HG02798 (cell line): ENCODE results near the gene NAPB.

Experiments
- ATAC-seq: cut with Tn5 transposase; IDR thresholded peaks from one replicate; pipeline ENCODE4 v1.9.1; 2021; ENCODE audit warnings: mild to moderate bottlenecking; ENCODE audit not compliant: unreplicated experiment, poor library complexity

The NAPB gene

DNA sequence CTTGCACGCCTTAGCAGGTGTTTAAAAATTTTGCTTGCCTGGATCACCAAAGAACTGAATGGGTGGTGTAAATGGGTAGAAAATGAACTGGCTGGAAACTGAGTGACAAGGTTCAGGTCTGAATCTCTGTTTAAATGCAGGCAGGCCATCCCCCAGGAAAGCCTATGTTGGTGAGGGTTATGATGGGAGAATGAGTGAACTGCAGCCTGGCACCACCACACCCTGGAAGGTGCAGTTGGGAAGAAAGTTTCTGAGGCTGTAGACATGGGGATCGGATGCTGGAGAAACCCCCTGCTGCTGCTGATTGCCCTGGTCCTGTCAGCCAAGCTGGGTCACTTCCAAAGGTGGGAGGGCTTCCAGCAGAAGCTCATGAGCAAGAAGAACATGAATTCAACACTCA is 18.7 kb upstream of the NAPB start:
- no peak for ATAC-seq

DNA sequence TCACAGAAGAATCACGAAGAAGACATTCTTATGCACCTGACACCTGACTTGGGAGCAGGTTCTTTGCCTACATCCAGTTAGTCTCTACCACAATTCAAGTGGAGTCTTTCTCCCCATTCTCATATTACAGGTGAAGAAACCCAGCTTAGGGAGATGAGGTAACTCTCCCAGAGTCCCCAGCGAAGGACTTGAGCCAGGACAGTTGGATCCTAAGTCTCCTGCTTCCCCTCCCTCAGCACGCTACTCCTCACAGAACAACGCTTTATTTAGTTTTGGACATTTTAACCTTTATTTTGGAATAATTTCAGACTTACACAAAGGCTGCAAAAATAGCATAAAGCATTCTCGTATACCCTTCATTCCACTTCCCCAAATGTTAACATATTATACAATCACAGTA is 17.4 kb upstream of the NAPB start:
- no peak for ATAC-seq

DNA sequence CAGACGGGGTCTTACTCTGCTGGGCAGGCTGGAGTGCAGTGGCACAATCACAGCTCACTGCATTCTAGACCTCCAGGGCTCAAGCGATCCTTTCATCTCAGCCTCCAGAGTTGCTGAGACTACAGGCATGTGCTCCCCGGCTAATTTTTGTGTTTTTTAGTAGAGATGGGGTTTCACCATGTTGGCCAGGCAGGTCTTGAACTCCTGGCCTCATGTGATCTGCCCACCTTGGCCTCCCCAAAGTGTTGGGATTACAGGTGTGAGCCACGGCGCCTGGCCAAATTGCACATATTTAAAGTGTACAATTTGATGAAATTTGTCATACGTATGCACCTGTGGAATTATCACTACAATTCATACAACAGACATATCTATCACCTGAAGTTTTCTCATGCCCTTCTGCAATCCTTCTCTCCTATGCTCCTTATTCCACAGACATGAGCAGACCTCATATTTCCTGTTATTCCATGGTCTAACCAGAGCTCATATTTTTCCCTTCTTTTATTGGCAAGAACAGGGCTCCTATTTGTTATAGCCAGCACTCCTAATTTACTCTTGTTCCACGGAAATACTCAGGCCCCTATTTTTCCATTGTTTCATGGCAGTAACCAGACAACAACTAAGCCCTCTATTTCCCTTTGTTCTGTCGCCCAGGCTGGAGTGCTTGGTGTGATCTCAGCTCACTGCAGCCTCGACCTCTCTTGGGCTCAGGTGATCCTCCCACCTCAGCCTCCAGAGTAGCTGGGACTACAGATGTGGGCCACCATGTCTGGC is 16.0 kb upstream of the NAPB start:
- no peak for ATAC-seq

DNA sequence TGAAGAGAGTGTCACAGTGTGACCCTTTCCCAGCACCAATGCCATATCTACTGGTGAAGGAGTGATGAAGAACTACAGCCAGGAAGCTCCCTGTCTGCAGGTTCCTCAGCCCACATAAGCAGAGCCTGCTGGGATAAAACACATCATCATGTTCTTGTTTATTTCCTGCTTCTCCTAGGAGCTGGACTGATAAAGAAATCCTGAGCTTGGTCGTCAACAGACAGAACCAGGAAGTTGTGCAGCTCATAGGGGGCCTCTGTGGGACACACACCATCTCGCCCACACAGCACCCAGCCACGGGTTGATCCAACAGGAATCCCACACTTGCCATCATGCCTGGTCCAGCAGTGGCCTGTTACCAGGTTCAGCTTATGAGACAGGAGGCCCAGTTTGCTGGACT is 15.4 kb upstream of the NAPB start:
- no peak for ATAC-seq

DNA sequence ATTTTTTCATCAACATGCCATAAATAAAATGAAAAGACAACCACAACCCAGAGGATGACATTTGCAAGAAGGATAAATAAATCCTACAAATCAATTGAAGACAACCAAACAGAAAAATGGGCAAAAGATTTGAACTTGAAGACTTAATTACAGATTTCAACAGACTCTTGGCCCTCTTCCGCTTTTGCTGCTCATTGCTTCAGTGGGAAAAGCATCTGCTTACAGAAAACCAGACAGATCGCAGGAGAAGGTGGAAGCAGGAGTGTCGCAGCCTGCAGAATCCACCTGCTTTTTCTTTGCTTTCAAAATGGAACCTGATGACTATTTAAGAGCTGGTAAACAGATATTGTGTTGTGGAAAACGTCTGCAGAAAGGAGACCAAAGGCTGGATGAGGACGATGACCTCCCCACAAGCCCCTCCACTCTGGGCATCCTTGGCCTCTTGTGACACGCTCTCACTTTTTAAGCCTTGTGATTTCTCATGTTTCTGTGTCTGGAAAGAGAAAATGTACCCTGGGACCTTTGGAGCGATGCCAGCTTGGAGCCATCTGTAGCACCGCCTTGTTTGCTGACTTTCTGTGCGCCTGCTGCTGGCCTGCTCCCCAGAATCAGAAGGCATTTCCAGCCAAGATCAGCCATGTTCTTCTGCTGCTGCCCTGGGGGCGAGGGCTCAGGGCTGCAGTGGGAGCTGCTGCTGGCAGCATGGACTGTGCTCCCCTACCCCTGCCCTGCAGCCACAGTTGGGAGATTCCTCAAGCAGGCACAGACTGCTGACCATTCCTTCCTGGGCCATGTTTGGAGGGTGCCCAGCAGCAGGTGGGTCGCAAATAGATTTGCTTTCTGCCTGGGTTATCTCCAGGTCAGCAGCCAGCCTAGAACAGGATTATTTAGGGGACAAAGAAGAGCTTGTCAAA is 14.6 kb upstream of the NAPB start:
- ATAC-seq = no peak

DNA sequence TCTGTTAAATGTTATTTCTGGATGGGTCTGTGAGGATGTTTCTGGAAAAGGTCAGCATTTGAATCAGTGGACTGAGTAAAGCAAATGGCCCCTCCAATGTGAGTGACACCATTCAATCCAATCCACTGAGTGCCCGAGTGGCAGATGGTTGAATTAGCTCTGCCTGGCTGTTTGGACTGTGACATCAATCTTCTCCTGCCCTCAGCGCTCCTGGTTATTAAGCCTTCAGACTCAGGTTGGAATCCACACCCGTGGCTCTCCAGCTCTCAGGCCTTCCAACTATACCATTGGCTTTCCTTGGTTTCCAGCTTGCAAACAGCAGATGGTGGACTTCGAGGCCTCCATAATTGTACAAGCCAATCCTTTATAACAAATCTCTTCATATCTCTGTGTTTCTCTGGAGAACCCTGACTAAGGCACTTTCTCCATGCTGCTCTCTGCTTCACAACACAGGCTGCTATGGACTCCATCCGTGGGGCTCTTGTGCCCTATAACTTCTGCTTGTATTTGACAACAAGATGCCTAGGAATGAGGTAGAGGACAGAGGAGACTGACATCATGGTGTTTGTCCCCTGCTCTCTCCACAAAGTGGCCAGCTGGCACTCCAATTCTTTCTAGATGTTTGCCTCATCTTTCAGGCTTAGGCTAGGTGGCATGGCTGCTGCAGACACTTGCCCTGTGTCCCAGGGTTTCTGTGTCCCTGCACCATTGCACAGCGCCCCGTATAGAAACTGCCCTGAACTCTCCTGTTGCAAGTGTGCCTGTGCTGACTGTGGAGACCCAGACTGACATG is 13.4 kb upstream of the NAPB start:
- ATAC-seq = no peak

DNA sequence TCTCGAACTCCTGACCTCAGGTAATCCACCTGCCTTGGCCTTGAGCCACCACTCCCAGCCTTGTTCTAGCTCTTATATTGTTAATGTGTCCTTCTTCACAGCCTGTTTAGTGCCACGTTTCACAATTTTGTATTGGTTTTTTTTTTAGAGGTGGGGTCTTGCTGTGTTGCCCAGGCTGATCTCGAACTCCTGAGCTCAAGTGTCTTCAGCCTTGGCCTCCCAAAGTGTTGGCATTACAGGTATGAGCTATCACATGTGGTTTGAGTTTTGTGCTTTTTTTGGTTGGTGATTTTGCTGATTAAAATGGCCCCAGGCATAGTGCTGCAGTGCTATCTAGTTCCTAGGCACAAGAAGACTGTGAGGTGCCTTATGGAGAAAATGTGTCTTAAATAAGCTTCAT is 12.3 kb upstream of the NAPB start:
- ATAC-seq = no peak

DNA sequence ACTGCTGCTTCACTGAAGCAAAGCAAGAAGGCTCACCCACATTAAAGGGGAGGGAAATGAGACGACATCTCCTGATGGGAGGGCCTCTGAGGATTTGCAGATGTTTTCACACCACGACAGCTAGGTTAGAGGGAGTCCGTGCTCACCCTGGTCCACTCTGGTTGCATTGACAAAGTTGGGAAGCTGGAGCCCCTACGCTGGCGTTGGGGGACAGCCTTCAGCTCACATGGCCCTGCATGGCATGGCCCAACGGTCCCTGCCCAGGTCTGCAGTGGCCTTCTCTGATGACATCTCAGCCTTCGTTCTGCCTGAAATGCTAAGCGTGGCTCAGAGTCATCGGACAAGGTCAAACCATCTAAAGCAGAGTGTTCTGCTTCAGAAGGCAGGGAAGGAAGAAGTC is 3.8 kb upstream of the NAPB start:
- ATAC-seq = no peak

DNA sequence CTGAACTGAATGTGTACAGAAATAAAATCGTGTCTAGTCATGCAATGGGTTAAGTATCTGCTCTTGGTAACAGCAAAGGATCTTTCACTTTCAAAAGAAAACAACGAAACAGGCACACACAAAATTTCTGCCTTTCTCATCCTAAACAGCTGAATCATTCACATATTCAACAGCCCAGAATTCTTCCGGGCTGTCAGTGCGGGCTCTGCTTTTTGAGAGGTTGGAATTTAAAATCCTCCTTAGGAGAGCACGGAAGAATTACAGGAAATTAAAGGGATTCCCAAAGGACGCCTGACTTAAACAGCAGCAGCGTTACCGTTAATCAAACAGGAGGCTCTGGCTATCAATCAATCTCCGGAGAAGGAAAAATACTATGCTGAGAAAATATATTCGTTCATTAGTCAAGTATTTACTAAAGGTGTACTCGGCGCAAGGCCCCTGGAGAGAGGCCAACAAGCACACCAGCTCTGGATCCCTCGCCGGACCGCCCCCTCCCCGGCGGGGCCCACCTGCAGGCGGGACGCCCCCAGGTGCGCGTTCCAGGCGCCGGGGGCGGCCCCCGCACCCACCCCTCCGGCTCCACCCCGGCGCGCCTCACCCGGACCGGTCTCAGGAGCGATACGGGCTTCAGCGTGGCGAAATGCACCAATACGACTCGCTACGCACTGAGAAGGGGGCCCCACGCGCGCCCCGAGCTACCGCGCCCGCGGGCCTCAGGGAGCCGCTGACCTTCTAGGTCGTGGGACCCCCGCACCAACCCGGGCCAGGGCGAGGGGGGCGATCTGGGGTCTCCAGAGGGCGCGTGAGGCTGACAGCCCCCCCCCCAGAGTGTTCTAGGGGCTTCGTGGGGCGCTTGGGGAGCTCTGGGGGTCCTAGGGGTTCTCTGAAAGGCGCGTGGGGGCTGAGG is 1.0 kb downstream of the NAPB start:
- peak; percentile 31 for ATAC-seq

DNA sequence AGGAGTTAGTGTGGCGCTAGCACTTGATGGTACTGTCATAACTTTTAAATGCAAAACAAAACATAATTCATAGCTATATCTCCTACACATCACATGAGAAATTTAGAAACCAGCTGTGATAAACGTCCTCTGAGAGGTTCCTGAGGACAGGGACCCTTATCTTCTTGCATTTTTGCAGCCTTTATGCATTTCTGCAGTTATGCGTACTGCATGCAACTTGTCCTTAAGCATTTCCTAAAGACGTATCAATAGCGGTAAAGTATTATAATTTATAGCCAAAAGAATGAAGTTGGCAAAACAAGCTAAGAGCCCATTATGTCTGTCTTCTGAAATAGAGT is 1.7 kb downstream of the NAPB start:
- no peak for ATAC-seq

DNA sequence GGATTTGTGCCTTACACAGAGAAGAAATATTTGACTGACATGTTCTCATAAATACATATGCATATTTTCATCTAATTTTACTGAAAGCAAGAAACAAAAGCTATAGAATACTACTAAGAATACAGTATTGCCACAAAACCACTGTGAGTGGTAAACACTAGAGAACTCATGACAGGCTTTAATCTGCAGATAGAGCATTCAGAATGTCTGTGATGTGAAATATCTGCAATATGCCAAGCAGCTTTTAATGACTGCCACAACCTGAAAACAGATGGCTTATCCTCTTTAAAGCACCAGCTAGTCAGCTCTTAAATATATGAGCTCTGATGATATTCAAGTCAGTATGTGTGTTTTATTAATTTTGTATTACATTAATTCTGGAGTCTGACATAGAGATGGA is 3.4 kb downstream of the NAPB start:
- no peak for ATAC-seq

DNA sequence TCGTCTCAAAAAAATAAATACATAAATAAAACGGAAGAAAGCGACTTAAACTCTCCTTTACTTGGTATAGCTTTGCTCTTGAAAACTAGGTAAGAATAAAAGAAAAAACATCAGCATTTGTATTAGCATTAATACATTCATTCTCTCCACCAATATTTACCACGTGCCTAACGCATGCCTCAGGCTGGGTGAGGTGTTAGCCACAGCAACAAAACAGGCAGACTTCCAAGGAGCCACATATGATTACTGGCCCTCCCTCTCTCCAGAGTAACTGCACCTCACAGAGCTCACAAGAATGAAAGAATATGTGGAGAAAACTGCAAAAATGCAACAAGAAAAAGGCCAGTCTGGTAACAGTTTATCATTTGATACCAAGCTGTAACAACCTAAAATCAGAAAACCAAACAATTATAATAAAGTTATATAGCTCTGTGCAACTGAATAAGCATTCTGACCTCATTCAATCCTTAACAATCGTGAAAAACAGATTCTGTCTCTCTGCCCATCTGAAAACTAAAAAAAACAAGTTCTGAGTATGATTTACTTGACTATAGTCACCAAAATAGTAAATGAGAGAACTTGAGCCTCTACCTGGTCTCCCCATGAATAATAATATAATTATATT is 5.2 kb downstream of the NAPB start:
- ATAC-seq = no peak

DNA sequence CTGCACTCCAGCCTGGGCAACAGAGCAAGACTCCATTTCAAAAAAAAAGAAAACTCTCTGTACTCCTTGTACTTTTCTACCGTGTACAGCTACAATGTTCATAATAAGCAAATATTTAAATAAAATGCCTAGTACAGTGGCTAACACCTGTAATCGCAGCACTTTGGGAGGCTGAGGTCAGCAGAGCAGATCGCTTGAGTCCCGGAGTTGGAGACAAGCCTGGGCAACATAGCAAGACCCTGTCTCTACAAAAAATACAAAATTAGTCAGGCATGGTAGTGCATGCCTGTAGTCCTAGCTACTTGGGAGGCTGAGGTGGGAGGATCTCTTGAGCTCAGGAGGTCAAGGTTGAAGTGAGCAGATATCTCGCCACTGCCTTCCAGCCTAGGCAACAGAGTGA is 5.7 kb downstream of the NAPB start:
- no peak for ATAC-seq

DNA sequence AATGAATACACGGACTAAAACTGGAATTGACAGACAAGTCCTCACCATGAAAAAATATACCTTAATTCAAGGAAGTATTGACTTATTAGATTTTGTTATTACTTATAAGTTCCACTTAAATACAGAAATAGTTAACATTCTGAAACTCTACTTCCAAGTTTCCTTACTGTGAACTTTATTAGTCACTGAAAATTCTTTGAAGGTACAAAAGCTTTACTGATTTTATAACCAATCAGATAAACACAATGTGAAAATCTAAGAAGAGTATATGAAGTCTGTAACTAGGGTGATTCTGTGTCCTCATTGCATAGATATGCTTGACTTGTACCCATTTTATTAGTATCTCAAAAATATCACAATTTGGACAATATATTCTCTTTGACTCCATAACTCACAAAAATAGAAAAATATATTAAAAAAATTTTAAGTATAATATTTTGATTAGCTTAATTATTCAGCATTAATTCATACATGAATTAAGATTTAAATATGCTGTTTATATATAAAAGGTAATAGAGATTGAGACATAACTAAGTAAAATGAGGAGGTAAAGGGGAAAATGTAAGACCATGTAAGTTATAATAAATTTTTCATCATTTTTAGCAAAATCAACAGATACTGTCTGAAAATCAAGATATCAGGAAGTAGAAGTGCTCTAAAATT is 6.6 kb downstream of the NAPB start:
- ATAC-seq = no peak

DNA sequence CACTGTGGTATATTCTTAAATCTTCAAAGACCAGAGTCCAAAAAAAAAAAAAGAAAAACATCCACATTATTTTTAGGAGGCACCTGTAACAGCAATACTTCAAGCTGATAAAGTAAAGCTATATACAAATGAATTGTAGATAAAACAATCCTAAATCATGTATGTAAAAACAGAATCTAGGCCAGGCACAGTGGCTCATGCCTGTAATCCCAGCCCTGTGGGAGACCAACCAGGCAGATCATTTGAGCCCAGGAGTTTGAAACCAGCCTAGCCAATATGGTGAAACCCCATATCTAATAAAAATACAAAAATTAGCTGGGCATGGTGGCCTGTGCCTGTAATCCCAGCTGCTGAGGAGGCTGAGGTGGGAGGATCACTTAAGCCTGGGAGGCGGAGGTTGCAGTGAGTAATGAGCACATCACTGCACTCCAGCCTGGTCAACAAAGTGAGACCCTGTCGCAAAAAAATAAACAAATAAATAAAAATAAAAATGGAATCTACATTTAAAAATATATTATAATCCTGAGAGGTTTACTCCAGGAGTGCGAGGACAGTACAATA is 7.3 kb downstream of the NAPB start:
- no peak for ATAC-seq

DNA sequence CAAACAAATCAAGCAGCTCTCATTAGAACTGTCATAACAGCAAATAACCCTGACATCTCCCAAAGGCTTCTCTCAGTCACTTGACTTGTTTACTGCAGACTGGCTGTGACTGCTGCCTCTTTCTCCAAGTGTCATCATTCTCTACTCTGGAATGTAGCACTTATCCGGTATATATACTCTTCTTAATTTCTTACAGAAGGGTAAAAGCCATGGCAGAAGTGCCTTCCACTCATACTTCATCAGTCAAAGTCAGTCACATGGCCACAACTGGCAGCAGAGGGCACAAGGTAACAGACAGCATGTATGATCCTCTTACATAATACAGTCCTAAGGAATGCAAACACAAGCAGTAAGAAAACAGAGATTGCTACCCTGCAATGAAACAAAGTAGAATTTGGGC is 9.3 kb downstream of the NAPB start:
- no peak for ATAC-seq

DNA sequence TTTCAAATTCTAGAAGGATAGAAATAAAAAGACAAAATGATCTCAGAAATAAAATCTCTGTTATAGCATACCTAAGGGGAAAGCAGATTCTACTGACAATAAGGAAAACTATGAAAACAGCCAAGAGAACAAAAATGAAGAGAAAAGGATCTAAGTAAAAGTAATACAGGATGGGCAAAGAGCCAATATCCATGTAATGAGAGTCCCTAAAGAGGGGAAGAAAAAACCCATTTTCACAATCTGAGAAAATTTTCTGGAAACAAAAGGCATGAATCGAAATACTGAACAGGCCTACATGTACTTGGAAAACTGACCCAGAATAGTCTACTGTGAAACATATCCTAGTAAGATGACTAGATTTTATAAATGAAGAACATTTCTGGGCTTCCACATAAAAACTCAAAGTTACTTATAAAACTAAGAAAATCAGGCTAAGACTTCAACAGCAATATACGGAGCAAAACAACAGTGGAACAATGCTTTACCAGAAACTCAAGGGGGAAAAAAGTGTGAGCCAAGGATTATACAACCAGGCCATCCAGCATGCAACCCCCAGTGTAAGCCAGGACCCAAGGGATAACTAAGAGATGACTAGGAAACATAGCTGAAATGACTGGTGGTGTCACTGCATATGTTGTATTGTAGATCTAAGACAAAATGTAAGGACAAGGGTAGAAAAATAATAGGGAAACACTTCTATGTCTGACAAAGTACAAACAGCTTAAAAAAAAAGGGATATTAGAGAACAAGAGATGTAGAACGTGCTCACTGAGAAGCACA is 10.2 kb downstream of the NAPB start:
- no peak for ATAC-seq

DNA sequence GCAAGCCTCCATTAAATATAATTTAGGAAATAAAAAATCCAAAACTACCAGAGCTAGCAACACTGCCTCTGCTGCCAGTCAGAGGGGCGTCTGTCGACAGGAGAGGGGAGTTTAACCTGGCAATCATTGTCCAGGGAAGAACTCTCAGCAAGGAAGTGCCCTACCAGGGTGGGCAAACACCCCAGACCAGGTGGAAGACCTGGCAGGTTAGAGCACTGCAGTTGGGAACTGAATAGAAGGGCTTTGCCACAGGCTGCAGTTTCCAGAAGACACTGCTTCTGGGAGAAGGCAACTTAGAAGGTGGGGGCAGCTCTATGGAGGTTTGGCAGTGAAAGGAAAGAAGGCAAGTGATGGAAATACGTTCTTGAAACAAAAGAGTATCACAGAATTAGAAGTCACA is 11.5 kb downstream of the NAPB start:
- ATAC-seq = no peak
